PC-9 (cell line): ENCODE results near the gene EML6.

Experiments used
- CTCF ChIP-seq: fragments of 200-600 bp; sonication (generic); conservative IDR thresholded peaks from 2 replicates; pipeline ENCODE4 v1.6.1; 2017; ENCODE audit warnings: mixed run types, antibody characterized with exemption, mild to moderate bottlenecking, moderate library complexity
- EZH2 ChIP-seq: fragments of 200-600 bp; sonication (generic); IDR thresholded peaks from 2 replicates; pipeline ENCODE4 v1.8.0; 2017; ENCODE audit warnings: antibody characterized with exemption, low read depth

GRCh38 chr2:54975598-54976492 is 252.4 kb downstream of the EML6 start:
- TF ChIP-seq CTCF (no peak), EZH2 (no peak)
